NCI-H510A treated with DMSO at 0.1 percent for 48 hours (cell line): Measurements from ENCODE around the gene SPRED3.
A peak's percentile ranks its signal among the peaks of the same experiment; 100 is the strongest.

Source experiments
- DNase-seq: peaks from one replicate; lab custom pipeline; 2025; lab: John Stamatoyannopoulos, UW

Gene SPRED3

DNA sequence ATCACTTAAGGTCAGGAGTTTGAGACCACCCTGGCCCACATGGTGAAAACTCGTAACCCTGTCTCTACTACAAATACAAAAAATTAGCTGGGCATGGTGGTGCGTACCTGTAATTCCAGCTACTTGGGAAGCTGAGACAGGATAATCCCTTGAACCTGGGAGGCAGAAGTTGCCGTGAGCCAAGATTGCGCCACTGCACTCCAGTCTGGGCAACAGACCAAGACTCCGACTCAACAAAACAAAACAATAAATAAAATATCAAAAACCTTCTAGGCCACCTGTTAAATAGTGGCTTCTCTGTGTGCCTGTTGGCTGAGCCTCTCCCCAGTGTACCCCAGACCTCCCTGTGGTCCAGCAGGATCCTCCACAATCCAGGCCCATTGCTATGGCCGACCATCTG is 17.4 kb upstream of the SPRED3 start:
- DNase-seq = no peak

DNA sequence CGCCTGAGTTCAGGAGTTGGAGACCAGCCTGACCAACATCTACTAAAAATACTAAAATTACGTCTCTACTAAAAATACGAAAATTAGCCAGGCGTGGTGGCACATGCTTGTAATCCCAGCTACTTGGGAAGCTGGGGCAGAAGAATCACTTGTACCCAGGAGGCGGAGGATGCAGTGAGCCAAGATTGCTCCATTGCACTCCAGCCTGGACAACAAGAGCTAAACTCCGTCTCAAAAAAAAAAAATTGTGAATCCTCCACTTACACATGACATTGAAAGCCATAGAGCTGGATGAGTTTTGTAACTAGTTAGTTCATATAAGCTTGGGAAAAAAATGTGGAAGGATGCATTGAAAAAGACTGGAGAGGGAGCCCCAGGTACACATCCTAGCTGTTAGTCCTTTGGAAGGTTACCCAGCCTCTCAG is 14.6 kb upstream of the SPRED3 start:
- no peak for DNase-seq

DNA sequence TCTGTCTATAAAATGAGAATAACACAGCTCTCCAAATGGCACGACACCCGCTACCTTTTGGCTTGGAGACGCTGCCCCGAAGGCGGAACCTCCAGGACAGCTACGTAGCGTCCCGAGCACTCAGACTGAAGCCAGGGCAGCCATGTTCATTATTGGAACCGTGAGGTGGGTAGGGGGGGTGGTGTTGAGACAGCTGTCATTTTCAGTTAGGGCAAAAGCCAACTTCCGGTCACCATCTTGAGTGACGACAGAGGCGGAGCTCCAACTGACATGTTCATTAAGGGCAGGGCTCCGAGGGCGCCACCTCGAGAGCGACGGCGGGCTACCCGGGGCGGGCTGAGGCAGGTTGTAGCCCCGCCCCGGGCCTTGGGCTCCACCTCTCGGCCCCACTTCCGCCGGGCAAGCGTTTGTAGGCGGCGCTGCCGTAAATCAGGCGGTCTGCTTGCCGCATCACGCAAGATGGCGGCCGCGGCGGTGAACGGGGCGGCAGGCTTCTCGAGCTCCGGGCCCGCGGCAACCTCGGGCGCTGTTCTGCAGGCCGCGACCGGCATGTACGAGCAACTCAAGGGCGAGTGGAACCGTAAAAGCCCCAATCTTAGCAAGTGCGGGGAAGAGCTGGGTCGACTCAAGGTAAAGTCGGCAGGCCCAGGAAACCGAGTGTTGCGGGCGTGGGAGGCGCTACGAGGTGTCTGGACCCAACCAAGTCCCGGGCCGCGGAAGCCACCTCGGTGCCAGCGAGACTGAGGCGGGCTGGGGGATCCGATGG is 14.0 kb upstream of the SPRED3 start, which contains the start of gene PSMD8:
Gene PSMD8, plus strand, starts transcription at position 240 of the 766 bp plus-strand sequence. Its CDS starts 31 bp downstream, at position 271.
- DNase-seq = peak; percentile 96

DNA sequence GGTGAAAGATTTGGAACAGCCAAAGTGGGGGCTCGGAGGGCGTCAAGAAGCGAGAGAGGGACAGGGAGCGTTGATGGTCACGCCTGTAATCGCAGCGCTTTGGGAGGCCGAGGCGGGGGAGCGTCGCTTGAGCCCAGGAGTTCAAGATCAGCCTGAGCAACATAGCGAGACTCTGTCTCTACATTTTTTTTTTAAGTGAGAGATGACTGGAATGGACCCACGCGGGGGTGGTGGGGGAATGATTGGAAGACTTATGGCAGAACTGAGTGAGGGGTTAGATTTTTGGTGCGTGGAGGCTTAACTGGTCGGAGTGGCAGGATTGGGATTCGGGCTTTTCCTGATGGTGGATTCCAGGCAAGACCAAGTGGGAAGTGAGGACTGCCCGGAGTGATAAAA is 13.4 kb upstream of the SPRED3 start:
- DNase-seq = peak; percentile 47

DNA sequence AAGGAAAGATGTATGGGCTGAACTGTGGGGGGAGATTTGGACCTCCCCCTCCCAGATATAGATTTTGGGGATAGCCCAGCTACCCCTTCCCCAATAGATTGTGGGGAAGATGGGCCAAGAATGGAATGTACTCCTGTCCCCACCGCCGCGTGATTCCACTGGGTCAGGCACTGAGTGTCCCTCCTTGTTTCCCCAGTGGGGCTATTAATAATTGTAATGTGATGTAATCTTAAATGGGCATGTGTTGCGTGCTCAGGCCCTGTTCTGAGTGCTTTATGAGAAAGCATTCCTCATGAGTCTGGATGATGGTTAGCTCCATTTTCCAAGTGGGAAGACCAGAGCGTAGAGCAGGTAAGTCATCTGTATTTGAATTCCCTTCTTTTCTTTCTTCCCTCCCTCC is 12.7 kb upstream of the SPRED3 start:
- no peak for DNase-seq

DNA sequence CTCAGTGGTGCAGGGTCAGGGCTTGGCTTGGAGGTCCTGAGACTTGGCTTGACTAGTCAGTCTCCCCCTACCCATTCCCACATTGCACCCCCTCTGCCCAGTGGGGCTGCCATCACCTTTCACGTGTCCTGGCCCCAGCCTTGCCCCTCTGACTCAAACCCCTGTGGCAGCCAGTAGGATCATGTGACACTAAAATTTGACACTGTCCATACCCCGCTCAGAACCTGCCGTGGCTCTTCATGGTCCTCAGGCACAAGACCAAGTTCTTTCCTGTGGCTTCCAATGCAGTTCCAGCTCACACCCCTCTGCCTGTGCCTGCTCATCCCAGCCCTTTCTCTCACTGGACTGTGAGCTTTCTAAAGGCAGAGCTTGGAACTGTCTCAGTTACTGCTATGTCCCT is 11.9 kb upstream of the SPRED3 start:
- no peak for DNase-seq

DNA sequence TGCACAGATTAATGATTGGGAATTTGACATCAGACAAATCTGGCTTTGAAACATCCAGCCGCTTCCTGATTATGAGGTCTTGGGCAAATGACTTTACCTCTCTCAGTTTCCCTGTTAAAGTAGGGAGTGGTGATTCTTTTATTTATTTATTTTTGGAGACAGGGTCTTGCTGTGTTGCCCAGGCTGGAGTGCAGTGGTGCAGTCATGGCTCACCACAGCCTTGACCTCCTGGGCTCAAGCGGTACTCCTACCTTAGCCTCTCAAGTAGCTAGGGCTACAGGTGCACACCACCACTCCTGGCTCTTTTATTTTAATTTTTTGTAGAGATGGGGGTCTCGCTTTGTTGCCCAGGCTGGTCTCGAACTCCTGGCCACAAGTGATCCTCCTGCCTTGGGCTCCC is 11.4 kb upstream of the SPRED3 start:
- no peak for DNase-seq

DNA sequence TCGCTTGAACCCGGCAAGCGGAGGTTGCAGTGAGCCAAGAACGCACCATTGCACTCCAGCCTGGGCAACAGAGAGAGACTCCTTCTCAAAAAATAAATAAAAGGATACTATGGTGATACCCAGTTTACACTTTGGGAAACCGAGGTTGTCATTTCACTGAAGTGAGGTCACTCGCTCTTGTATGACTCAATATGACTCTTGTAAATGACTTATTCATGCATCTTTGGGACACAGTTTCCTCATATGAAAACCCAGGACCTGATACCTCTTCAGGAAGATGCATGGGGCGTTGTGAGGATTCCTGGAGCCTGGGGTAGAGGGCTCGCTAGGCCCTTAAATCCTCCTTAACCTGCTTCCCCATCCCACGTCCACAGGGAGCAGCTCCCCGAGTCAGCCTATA is 9.6 kb upstream of the SPRED3 start:
- no peak for DNase-seq

DNA sequence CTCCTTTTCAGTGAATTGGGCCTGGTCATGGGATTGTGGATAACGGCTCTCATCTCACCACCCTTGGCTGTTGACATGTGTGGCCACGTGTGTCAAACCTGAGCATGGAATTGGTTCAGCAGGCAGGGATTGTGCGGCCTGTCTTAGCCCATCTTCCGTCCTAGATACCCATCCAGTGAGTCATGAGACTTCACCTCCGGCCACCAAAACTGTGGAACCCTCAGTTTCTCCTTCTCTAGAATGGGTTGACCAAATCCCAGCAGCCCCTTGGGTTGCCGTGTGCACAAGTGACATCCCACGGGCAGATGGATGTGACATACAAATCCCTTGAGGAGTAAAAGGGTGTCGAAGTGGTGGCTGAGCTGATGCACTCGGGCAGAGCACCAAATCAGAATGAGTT is 7.4 kb upstream of the SPRED3 start:
- no peak for DNase-seq

DNA sequence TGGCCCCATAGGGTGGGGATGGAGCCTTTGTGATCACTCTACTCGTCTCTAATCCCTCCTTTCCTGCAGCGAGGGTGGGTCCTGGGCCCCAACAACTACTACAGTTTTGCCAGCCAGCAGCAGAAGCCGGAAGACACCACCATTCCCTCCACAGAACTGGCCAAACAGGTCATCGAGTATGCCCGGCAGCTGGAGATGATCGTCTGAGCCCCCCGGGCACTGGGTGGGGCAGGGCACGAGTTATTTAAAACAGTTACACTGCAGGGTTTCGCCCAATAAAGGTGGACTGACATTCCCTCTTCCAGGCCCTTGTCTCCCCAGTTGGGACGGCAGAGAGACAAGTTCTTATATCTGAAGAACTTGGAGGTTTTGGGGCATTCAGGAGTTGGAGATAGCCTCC is 5.3 kb upstream of the SPRED3 start:
- no peak for DNase-seq

DNA sequence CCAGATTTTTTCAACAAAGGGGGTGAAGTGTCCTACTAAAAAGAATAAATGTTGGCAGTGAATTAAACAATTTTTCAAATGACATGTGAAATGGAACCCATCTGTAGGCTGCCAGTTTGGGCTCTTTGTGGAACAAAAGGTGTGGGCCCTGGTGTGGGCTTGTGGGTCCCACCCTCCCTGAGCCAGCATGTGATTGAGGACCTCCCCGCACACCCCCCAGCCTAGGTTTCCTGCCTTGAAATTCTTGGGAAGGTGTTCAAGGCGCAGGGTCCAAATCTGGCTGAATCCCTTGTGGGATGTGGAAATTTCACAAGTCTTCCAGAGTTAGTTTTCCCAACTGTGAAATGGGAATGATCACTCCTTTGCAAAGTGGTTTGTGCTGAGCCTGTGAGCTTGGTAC is 4.8 kb upstream of the SPRED3 start:
- no peak for DNase-seq

DNA sequence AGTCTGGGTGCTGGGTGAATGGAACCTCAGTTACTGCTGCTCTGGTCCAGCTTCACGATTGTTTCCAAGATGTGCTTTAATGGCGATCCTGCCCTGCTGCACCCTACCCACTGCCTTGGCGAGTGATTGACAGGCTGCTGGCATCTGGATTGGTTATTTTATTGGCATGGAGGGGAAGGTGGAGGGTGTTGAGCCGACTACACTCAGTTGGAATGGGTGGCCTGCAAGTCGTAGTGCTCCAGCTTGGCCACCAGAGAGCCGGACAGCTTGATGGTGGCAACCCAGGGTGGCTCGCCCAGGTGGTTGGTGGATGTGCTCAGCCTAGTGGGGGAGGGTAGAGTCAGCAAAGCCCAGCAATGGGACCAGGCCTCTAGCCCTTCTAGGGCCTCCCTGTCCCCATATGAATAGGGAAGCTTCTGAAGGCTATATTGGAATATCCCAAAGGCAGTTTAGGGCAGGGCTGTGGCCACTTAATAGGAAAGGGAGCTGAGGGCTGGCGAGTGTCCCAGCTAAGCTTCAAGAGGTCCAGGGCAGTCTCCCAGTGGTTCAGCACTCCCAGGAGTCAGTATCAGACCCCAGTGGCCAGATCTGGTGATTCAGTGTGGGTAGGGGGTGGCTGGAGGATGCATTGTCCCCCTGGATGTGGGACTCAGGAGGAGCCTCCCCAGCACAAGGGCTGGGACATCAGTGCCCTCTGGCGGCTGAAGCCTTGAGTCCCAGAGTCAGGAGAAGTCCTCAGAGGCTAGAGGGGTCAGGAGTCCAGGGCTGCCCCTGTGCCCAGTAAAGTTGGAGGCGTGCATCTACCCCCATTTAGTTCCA is 4.1 kb upstream of the SPRED3 start:
- DNase-seq = no peak

DNA sequence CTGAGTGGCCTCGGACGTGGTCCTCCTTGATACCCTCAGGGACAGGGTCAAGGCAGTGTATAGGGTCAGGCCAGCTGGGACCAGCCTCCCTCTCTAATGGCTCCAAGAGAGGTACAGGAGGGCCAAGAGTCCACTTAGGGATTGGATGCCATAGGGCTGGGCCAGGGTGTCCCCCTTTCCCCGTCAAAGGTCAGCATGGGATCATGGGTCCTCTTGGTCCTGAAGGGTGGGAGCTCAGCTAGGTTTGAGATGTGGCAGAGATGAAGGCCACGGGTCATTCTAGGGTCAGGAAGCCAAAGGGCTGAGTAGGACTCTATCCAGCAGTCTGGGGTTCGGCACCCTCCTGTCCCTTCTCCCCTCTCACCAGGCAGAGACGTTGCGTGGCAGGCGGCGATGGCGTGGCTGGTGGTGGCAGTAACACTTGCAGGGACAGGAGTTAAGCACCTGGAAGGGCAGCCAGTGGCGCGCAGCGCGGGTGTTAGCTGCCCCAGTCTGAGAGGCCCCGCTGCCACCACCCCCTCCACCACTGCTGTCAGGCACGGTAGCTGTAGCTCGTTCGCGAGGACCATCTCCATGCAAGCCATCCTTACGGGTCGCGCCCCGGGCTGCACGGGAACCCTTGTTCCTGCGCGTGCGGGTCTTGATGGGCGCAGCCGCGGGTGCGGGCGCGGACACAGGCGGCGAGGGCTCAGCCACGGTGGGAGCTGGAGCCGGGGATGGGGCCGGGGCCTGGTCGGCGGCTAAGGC is 3.3 kb upstream of the SPRED3 start:
- DNase-seq = no peak

DNA sequence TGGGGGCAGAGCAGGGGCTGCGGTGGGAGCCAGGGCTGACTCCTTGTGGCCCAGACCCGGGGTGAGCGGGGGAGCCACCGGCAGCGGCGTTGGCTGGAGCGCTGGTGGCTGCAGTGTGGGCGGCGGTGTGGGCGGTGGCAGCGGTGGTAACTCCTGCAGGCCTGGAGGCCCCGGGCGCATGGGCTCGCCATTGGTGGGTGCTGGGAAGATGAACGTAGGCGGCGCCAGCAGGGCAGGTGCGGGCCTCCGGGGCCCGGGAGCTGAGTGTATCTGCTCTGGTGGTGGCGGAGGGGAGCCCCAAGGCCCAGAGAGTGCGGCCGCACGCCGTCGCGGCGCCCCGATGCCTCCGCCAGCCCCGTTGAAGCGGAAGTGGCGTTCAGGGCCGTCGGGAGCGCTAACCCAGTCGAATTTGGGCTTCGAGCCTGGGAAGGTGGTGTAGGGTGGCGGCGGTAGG is 2.7 kb upstream of the SPRED3 start:
- DNase-seq = no peak

DNA sequence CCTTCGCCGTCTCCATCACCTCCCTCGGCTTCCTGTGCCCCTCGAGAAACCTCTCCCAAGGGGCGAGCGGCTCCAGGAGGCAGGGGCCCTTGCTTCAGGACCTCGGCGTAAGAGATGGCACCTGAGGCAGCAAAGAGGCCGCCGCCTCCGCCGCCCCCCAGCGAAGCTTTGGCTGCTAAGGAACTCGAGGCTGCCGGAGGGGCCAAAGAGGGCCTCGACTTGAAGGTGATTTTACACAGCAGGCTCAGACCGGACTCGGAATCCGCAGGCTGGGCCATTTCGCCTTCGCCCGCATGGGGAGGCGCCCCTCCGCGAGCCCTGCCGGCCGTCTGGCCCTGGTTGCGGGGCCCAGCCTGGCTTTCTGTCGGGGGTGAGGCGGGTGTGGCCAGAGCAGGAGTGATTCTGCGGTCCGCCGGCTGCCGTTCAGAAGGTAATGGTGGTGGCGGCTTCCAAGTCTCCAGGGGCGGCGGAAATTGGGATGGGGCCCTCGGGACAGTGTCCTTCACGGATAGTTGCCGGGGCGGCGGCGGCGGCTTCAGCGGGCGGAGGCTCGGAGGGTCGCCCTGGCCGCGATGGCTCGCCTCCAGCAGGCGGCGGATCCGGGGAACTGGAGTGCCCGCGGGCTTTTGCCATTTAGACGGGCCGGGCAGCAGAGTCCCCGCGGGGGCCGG is 2.1 kb upstream of the SPRED3 start:
- no peak for DNase-seq

DNA sequence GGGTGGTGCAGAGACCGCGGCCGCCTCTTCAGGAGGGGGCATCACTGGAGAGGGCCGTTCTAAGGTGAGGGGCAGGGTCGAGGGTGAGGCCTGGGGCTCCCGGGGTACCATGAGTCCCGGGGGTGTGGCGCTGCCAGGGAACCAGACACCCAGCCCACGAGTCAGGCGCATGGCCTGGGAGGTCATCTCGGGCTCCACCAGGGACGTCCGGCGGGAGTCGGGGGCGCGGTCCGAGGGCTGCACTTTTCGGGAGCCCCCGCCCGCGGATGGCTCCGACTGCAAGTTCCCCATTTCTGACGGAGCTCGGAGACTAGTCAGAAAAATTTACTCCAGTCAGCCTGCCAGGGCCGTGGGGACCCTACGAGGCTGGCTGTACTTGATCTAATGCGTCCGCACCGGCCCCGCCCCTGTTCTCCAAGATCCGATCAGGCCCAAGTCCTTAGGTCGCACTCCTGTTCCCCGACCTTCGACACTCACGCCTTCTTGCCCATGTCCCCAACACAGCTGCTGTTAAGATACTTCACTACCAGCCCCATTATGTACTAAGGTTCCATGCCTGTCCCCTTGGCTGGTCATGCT is 1.4 kb upstream of the SPRED3 start:
- no peak for DNase-seq

DNA sequence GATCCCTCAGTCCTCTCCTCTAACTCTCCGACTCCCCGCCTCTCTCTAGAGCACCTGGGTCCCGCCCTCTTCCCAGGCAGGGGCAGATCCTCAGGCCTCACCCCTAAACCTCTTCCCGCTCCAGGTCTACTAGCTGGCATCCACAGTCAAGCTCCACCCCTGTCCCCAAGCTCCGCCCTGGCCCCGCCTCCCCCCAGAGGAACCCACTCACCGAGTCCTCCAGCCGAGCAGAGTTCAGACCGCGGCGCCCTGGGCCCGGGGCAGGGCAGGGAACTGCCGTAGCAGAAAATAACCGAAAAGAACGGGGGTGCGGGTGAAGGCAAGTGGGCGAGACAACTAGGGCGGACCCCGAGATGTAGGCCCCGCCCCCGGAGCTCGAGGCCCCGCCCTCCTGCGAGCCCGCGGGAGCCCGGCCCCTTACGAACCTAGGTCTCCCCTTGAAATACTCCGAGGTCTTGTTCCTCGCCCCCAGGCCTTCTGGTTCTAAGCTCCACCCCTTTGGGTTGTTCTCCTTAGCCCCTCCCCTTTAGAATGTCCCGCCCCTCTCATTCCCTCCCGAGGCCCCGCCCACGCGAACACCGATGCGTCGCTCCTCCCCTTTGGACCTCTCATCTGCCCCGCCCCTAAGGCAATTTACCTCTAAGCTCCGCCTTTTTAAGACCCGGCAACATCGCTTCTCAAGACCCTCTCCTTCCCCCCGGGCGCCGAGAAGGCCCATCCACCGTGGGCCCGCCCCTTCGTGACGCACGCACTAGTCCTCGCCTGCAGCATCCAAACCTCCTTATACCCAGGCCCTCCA is 748 bp upstream of the SPRED3 start, which contains the start of gene GGN:
Gene GGN, minus strand, starts transcription at position 485 of the 799 bp plus-strand sequence. CDS start 773 bp downstream, outside the sequence.
- DNase-seq = peak; percentile 43

DNA sequence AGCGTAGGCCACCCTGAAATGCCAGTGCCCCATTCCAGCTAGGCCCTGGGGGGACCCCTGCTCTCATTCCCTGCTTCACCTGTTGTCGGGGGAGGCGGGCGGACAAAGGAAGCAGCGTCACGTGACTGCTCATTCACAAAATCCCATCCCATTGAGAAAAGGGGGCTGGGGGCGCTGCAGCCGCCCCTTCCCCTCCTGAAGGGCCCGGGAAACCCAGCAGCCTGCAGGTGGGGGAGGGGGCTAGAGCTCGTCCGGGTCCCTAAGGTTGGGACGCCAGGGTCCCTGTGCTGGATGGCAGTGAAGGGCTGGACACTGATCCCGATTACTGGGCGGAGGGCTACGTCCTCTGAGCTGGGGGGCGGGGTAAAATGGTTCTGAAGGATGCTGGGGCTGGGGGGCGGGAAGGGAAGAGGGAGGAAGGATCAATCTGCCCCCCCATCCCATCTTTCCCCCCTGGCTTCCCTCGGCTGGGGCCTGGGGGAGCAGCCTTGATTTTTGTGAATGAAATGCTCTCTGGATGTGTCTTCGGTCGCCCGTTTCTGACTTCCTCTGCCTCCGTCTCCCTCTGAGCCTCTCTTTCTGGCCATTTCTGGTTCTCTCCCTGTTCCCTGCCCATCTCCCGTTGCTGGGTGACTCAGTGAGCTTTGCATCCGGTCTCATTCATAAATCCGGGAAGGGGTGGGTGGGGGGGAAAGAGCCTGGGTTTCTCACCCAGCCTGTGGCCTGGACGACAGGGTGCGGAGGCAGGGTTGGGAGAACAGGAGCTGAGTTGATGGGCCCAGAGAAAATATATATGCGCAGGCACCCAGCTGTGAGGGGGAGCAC is 816 bp downstream of the SPRED3 start:
- DNase-seq = peak; percentile 9
